ENCODE measurements around the gene GAL. TPM values are rescaled to one million over a fixed set of nuclear protein-coding genes. Genes with fewer than 3 reads are reported as not detected.
A peak's percentile ranks its signal among the peaks of the same experiment; 100 is the strongest.

Gene GAL
- total and polyA plus RNA-seq, 10 donors: not detected

GRCh38 chr11:68683121-68683520, 1.2 kb upstream of the GAL start:
- intact Hi-C loops (cut with DNase I; ENCODE audit: low total_unique reads): no loop called here
- Histone ChIP-seq H3K4me1 (peaks cover 0 to 18% (median 11%) of the 10 kb centered on the region in 6 donors), H3K27ac (no peak overlapping the region), H3K9me3 (no peaks in the 10 kb centered on the region), H3K36me3 (no peaks in the 10 kb centered on the region), H3K4me3 (no peak overlapping the region), H3K27me3 (replicated peaks in 1 of 7) (peaks cover 4 to 58% (median 33%) of the 10 kb centered on the region in 7 donors)
- TF ChIP-seq, protein P1, sequence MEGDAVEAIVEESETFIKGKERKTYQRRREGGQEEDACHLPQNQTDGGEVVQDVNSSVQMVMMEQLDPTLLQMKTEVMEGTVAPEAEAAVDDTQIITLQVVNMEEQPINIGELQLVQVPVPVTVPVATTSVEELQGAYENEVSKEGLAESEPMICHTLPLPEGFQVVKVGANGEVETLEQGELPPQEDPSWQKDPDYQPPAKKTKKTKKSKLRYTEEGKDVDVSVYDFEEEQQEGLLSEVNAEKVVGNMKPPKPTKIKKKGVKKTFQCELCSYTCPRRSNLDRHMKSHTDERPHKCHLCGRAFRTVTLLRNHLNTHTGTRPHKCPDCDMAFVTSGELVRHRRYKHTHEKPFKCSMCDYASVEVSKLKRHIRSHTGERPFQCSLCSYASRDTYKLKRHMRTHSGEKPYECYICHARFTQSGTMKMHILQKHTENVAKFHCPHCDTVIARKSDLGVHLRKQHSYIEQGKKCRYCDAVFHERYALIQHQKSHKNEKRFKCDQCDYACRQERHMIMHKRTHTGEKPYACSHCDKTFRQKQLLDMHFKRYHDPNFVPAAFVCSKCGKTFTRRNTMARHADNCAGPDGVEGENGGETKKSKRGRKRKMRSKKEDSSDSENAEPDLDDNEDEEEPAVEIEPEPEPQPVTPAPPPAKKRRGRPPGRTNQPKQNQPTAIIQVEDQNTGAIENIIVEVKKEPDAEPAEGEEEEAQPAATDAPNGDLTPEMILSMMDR (IDR thresholded peaks at IDR 0.05 in 8 of 11, conservative IDR thresholded peaks at IDR 0.05 in 3 of 11): no peak
- no peak for TF ChIP-seq POLR2AphosphoS5 (IDR thresholded peaks at IDR 0.05)
- no peak for TF ChIP-seq POLR2A (IDR thresholded peaks at IDR 0.05)
- 44 to 84% (median 73%) methylated on average over 2 to 7 of the region's 7 CpGs for WGBS, 5 donors
- no peak for DNase-seq

DNA sequence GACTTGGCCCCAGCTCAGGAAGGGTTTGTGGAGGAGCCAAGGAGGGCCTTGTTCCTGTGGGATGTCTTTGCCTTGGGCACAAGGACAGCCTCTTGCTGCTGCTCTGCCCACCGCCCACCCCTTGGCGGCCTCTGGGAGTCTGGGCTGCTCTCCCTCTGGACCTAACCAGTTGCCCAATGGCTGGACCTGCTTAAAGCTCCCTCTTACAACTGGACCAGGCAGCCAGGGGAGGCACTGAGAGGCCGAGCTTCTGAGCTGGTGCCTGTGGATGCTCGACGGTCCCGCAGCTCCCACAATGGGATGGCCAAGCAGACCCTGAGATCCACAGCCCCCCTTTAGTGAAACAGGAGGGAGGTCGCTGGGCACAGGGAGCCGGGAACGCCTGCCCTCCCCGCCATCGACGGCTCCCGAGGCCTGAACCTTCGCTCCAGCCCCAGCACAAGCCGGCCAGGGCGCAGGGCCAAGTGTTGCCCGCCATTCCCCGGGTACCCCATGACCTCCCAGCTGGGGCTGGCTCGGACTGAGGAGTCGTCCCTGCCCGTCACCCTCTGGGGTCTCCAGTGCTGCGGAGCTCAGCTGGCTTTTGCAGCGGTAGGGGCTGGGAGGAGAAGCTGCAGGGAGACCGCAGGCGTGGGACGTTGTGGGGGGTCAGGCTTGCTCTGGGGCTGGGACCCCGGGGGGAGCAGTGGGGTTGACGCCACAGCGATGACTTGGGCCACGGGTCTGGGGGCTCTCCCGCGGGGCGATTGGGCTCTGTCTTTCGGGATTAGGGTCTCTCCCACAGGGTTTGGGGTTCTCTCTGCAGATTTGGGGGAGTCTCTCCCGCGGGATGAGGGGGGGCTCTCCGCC, 584 bp upstream of the GAL start:
- TF ChIP-seq, protein P1 (IDR thresholded peaks at IDR 0.05 in 8 of 11, conservative IDR thresholded peaks at IDR 0.05 in 3 of 11): no peak
- TF ChIP-seq POLR2AphosphoS5 (IDR thresholded peaks at IDR 0.05): no peak
- no peak for TF ChIP-seq POLR2A (IDR thresholded peaks at IDR 0.05)
- Histone ChIP-seq H3K4me1 (peaks cover 0 to 18% (median 11%) of the 10 kb centered on the region in 6 donors), H3K27me3 (replicated peaks in 1 of 7) (peaks cover 4 to 64% (median 33%) of the 10 kb centered on the region in 7 donors), H3K9me3 (no peaks in the 10 kb centered on the region), H3K4me3 (peak overlapping the region in 4 of 8 donors; percentile 17 to 61 (median 29)), H3K36me3 (no peaks in the 10 kb centered on the region), H3K27ac (no peak overlapping the region)
- WGBS, 5 donors: 41 to 80% (median 49%) methylated on average over 1 to 37 of the region's 37 CpGs
- intact Hi-C loops (cut with DNase I; ENCODE audit: low total_unique reads): no loop called here
- DNase-seq: no peak

- TF ChIP-seq, protein P1 (IDR thresholded peaks at IDR 0.05 in 8 of 11, conservative IDR thresholded peaks at IDR 0.05 in 3 of 11): no peak
- TF ChIP-seq POLR2A (IDR thresholded peaks at IDR 0.05) (no peak), POLR2AphosphoS5 (IDR thresholded peaks at IDR 0.05) (no peak)
- intact Hi-C loops (cut with DNase I; ENCODE audit: low total_unique reads): no loop called here
- Histone ChIP-seq H3K4me3 (no peak overlapping the region), H3K36me3 (no peaks in the 10 kb centered on the region), H3K9me3 (no peaks in the 10 kb centered on the region), H3K27ac (no peak overlapping the region), H3K27me3 (replicated peaks in 1 of 7) (peaks cover 4 to 79% (median 33%) of the 10 kb centered on the region in 7 donors), H3K4me1 (peaks cover 0 to 27% (median 11%) of the 10 kb centered on the region in 6 donors)
- 88 to 95% (median 91%) methylated on average over 18 of the region's 18 CpGs for WGBS, 5 donors
- no peak for DNase-seq
Measured at GRCh38 chr11:68685656-68686380, 1.5 kb downstream of the GAL start.

- TF ChIP-seq POLR2A (IDR thresholded peaks at IDR 0.05): no peak
- TF ChIP-seq, protein P1 (IDR thresholded peaks at IDR 0.05 in 8 of 11, conservative IDR thresholded peaks at IDR 0.05 in 3 of 11): no peak
- TF ChIP-seq POLR2AphosphoS5 (IDR thresholded peaks at IDR 0.05): no peak
- no peak overlapping the region for H3K27ac ChIP-seq
- DNase-seq: no peak
- 79 to 93% (median 91%) methylated on average over 12 of the region's 12 CpGs for WGBS, 5 donors
- H3K27me3 ChIP-seq (replicated peaks in 1 of 7): peaks cover 4 to 79% (median 33%) of the 10 kb centered on the region in 7 donors
- intact Hi-C loops (cut with DNase I; ENCODE audit: low total_unique reads): no loop called here
- H3K9me3 ChIP-seq: no peaks in the 10 kb centered on the region
- peaks cover 0 to 28% (median 11%) of the 10 kb centered on the region in 6 donors for H3K4me1 ChIP-seq
- no peak overlapping the region for H3K4me3 ChIP-seq
- no peaks in the 10 kb centered on the region for H3K36me3 ChIP-seq
Measured at GRCh38 chr11:68686486-68686885, 2.1 kb downstream of the GAL start.
